HG03060 (cell line): Measurements from ENCODE around the gene CLCN3.
"Not testable (repeated sequence)": the region's sequence is repeated elsewhere in the genome, so short reads cannot be mapped to it uniquely, and the experiment has no call there.

Source experiments
- ATAC-seq: cut with Tn5 transposase; IDR thresholded peaks from one replicate; pipeline ENCODE4 v1.9.1; 2021; ENCODE audit warnings: low read depth, moderate number of reproducible peaks; ENCODE audit not compliant: unreplicated experiment

The CLCN3 gene

DNA sequence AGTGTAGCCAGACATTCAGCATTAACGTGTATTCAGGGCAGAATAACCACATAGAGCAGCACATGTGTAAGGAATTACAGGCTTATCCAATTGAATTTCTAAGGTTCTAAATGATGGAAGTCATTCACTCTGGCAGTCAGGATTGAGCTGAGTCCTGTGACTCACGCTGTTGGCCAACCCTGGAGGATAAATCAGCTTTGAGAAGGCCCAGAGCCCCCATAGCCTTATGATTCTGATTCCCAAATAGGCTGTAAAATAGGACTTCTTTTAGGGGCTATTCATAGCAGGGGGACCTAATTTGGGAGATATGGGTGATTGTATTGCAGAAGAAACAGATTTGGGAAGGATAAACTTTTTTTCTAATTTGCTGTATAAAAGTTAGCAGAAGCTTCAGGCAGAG lies 145.5 kb downstream of the CLCN3 start:
- ATAC-seq, result no peak

DNA sequence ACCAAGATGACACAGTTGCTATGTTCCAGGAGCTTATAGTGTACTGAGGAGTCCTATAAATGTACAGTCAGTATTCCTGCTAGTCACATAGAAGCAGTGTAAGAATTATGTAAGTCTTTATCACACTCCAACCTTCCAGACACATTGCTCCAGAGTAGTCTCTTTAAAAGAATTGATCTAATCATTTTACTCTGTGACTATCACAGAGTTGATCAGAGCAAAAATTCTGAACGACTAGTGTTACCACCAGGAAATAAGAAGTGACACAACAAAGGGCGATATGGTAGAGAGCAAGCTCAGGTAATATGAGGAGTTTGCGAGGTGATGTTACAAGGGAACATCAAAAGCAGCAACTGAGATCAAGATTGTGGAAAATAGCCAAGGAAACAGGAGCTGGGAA lies 146.4 kb downstream of the CLCN3 start:
- ATAC-seq, result no peak

DNA sequence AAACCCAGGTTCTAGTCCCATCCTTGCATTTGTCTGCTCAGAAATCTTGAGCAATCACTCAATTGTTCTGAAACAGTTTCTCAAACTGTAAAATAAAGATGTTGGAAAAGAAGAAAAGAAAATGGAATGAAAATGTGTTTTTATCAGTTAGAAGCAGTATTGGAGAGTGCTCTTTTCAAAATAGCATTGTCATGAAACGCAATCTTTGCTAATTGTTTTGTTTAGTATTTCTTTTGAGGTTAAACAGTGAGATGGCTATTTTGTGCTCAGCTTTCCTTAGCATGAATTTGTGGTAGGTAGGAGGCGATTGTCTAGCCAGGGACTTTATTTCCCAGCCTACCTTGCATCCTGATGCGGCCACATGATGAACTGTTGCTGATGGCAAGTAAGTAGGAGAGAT lies 148.0 kb downstream of the CLCN3 start:
- ATAC-seq, result no peak

DNA sequence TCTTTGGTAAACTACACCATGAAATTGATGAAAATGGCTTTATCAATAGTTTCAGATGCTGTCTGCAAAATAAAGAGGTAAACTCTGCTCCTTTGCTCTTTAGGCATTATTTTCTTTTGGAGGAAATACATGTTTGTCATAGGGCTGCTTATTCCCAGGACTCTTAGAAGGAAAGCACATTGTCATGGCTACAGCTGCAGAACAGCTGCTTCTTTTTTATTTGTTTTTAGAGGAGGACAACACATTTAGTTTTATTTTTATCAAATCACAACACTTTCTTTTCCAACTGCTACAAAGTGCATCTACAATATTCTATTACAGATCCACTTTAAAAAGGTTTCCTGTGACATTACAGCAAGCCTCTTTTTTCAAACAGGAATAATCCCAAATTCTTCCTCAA lies 150.0 kb downstream of the CLCN3 start:
- ATAC-seq, result no peak

DNA sequence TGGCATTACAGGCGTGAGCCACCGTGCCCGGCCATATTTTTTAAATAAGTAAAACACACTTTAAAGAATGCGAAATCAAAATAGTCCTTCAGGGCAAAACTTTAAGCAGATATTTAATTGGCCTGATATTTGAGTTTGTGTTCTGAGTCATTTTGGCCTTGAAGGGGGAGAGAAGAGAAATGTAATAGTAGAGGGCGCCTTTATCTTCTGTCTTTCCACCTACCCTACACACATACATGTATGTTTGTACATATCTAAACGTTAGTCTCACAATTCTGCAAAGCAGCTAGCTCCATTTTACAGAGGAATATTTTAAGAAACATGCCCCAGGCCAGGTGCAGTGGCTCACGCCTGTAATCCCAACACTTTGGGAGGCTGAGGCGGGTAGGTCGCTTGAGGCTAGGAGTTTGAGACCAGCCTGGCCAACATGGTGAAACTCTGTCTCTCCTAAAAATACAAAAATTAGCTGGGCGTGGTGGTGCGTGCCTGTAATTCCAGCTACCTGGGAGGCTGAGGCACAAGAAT lies 151.2 kb downstream of the CLCN3 start:
- ATAC-seq, result not testable (repeated sequence)
